GM21447 (cell line): ENCODE measurements around the gene R3HDM4.

ENCODE experiments used
- ATAC-seq: cut with Tn5 transposase; IDR thresholded peaks from one replicate; pipeline ENCODE4 v1.9.1; 2021; ENCODE audit not compliant: unreplicated experiment

R3HDM4 gene

DNA sequence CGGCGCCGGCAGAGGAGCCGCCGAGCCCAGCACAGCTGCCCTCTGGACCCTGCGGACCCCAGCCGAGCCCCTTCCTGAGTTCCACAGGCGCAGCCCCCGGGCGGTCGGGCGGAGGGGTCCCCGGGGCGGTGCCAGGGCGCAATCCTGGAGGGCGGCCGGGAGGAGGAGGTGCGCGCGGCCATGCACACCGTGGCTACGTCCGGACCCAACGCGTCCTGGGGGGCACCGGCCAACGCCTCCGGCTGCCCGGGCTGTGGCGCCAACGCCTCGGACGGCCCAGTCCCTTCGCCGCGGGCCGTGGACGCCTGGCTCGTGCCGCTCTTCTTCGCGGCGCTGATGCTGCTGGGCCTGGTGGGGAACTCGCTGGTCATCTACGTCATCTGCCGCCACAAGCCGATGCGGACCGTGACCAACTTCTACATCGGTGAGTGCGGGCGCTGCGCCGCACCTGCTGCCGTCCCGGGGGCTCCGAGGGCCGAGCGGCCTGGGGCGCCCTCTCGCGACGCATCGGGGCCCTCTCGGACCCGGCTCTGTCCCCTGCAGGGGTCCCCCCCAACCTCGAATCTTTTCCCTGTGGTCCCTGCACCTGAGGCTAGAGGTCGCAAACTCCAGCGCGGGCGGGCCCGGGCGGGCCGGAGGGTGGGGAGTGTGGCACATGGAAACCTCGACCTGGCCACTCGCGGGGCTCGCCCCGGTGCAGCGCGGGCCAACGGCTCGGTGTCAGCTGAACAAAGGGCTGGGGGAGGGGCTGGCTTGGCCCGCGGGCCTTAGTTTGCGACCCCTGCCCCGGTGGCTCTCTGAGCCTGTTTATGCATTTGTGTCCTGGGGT lies 4.5 kb upstream of the R3HDM4 start, which contains the start of gene KISS1R:
KISS1R (plus strand) TSS at position 11 of the 829 bp plus-strand sequence; CDS start at position 181, 170 bp downstream.
- ATAC-seq = no peak

DNA sequence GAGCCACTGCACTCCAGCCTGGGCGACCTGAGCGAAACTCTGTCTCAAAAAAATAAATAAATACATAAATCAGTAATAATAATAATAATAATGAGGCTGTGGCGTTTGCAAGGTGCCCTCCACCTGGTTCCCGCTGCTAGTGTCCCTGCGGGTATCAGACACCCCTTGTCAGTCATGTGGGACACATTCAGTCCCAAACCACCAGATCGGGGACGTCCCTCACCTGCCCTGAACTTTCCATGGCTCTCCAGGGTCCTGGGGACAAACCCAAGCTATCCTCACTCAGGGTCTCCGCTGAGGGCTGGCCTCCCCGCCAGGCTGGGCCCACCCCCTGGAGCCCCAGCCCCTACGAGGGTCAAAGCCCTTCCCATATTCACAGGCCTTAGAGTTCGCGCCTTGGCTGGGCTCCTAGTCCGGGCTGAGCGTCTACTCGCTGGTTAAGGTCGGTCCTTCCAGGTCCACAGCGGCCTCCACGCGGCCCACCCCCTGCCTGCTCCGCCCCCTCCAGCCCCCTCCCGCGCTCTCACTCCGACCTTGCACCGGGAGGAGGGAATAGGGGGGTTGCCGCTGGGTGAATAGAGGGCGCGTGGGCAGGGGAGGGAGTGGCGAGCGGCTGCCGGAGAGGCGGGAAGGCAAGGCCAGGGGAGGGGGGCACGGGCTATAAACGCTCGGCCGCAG lies 3.8 kb upstream of the R3HDM4 start:
- ATAC-seq = no peak

DNA sequence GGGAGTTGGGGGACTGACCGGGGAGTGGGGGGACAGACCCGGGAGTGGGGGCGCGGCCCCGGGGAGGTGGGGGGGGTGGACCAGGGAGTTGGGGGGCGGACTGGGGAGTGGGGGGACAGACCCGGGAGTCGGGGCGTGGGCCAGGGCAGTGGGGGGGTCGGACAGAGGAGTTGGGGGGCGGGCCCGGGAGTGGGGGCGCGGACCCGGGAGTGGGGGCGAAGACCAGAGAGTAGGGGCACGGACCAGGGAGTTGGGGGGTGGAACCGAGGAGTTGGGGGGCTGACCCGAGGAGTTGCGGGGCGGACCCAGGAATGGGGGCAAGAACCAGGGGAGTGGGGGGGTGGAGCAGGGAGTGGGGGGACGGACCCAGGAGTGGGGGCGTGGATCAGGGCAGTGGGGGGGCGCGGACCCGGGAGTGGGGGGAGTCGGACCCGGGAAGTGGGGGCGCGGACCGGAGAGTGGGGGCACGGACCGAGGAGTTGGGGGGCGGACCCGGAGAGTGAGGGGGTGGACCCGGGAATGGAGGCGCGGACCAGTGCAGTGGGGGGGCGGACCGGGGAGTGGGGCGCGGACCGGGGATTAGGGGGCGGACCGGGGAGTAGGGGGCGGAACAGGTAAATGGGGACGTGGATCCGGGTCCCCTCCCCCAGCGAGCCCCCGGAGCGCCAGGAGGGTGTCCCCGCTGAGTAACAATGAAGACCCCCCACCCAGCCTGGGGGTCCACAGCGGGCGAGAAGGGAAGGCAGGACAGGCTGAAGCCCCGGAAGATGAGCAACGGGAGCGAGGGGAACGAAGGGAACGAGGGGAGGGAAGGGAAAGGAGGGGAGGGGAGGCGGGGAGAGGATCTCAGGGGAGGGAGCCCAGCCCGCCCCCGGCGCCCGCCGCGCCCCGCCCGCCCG lies 589 bp downstream of the R3HDM4 start:
- ATAC-seq = no peak

DNA sequence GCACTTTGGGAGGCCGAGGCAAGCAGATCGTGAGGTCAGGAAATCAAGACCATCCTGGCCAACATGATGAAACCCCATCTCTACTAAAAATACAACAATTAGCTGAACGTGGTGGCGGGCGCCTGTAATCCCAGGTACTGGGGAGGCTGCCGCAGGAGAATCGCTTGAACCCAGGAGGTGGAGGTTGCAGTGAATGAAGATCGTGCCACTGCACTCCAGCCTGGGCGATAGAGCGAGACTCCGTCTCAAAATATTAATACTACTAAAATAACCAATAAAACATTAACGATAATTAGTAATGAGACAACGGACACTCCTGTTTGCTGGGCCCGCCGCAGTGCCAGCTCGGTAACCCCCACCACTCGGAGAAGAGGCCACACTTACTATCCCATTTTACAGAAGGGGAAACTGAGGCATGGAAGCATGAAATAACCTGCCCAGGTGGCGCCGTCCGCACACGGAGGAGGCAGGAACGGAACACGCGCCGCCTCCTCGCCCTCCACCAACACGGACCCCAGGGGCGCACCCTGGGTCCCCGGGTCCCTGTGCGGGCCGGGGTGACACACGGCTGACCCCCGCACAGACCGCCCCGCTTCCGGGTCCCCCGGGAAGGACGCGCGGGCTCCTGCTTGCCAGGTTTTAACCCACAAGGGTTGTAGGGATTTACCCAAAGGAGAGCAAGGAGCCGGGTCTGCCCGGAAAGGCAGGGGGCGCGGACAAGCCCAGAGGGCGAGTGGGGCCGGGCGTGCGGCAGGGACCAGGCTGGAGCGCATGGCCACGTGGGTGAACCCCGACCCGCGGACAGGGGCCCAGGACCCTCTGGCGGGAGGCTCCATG lies 1.6 kb downstream of the R3HDM4 start:
- no peak for ATAC-seq

DNA sequence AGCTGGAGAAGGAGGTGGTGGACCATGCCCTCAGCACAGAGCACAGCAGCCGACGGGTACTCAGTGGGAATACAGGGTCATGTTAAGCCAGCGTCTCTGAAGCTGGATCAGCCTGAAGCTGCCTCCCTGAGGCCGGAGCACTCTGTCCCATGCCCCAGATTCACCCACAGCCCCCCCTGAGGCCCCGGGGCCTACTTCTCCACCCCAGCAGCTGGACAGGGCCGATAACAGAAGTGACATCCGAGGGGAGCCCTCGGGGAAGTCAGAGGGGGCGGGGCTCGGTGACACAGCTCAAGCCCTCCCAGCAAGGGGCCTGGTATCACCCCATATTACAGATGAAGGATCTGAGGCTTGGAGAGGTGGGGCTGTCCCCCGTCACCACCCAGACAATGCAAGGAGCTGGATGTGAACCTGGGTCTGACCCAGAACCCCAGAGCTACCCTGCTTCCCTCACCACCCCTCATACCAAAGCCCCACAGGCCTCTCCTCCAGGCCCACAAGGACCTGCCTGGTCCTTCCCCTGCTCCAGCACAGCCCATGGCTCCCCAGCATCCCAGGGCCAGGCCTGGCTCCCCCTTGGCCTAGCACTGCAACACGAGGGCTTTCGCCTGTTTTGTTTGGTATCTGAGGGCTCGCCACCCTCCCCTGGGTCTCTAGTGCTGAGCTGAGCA lies 5.7 kb downstream of the R3HDM4 start:
- ATAC-seq = no peak

DNA sequence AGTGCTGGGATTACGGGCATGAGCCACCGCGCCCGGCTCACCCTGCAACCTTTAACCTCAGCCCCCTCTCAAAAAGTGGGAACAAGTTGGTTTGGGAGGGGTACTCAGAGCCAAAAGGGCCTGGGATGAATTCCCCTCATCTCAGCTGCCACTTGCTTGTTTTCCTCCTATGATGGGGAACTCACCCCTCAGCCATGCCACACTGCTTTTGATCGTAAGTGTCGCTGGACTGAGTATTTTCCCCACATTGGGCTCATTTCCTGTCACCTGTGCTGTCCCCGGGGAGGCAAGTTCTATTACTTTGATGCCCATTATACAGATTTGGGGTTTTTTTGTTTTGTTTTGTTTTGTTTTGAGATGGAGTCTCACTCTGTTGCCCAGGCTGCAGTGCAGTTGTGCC lies 6.5 kb downstream of the R3HDM4 start:
- no peak for ATAC-seq

DNA sequence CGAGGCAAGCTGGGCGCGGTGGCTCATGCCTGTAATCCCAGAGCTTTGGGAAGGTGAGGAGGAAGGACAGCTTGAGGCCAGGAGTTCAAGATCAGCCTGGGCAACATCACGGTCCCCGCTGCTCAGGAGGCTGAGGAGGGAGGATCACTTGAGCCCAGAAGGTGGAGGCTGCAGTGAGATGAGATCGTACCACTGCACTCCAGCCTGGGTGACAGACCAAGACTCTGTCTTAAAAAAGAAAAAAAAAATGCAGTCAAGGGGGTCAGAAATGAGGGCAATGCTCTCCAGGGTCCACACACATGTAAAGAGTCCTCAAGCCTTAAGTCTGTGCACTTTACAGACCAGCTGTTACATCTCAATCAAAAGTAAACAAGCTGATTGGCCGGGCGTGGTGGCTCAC lies 8.5 kb downstream of the R3HDM4 start:
- no peak for ATAC-seq

DNA sequence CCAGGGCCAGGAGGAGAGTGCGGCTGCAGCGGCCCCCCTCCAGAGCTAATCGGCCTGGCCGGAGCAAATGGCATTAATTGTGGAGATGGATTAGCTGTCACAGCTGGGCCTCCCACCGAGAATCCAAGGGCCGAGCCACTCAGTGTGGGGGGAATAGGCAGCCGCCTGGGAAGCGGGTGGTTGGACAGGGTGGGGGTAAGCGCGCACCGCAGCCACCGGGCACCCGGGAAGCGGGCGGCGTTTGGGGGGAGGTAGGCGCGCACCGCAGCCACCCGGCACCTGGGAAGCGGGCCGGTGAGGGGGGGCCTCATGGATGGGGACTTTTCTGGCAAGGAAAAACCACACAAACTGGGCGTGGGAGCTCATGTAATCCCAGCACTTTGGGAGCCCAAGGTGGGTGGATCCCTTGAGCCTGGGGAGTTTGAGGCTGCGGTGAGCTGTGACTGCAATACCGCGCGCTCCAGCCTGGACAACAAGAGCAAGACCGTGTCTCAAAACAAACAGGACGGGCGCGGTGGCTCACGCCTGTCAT lies 9.7 kb downstream of the R3HDM4 start:
- ATAC-seq = no peak

DNA sequence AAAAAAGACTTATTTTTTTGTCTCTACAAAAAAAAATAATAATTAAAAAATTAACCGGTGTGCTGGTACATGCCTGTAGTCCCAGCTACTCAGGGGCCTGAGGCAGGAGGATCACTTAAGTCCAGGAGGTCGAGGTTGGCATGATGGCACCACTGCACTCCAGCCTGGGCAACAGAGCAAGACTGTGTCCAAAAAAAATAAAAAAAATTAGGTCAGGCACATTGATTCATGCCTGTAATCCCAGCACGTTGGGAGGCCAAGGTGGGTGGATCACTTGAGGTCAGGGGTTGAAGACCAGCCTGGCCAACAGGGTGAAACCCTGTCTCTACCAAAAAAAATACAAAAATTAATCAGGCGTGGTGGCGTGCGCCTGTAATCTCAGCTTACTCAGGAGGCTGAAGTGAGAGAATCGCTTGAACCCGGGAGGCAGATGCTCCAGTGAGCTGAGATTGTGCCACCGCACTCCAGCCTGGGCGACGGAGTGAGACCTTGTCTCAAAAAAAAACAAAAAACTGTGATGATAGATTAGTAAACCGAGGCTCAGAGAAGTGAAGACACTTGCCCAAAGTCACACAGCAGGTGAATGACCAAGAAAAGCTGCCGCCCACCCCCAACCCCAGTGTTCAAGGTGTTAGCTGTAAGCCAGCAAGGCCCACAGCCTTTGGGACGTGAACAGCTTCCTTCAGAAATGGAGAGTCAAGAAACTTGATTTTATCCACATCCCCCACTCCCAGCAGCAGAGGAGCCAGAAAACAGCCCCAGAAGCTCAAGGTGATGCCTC lies 10.4 kb downstream of the R3HDM4 start:
- ATAC-seq = no peak

DNA sequence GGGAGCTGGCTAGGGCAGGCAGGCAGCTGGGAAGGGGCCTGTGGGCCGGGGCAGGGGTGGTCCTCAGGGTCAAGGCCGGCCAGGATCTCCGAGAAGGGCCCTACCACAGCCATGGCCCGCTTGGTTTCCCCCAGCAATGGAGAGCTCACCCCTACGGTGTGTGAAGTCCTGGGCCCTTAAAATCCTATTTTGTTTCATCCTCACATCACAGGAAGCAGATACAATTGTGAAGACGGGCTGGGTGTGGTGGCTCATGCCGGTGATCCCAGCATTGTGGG lies 11.0 kb downstream of the R3HDM4 start:
- no peak for ATAC-seq

DNA sequence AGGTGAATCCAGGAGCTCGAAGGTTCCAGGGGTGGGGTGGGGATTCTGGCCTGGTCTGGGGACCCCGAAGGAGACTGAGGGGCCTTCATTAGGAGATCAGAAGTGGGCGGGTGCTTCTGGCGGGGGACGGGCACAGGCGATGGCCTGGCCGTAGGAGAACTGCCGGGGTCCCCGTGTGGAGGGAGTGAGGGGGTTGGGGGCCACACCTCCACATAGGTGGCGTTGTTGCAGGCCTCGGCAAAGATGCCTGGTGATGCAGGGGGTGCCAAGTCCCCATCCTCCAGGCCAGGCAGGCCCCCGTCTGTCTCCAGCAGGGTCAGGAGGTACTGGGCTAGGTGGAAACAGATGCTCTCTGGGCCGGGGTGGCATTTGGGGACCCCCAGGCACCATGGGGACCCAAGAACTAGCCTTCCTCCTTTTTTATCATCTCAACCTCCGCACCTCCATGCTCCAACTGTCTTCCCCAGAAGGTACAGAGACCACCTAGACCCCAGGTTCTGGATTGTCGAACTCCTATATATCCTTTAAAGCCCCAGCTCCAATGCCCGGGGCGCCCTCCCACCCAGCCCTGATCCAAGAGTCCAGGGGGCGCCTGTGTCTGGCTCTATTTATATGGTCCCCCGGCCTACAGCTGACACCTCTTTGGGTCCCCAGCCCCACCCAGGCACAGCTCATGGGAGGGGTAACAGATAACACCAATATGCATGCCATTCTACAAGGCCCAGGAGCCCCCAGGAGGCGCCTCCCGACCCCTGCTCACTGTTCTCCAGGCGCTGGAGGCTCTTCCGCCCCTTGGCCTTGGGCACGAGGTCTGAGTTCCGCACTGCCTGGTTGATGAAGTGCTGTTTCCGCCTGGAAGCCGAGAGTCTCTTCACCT lies 11.6 kb downstream of the R3HDM4 start:
- no peak for ATAC-seq

DNA sequence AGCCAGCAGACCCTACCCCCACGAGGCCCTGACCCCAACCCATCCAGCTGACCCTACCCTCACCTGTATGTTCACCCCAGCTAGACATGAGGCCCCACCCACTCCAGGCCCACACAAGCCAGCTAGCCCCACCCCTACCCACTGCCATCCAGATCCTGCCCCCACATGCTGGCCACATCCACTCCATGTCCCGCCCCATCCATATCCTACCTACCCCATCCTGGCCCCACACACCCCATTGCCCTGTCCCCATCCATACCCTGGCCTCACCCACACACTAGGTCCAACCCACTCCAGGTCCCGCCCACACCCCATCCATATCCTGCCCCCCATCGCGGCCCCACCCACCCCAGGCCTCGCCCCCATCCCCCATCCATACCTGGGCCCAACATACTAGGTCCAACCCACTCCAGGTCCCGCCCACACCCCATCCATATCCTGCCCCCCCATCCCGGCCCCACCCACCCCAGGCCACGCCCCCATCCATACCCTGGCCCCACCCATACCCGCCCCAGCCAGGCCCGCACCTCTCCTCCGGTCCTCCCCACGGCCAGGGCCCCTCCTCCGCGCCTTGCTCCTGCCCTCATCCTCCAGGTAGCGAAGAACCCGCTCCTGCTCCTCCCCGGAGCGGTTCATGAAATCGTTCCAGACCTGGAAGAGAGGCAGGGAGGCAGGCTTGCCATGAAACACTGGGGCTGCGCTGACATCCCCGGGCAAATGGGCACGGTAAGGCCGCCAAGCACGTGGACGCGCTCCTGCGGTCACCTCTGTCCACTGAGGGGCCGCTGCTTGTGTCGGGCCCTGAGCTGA lies 12.5 kb downstream of the R3HDM4 start:
- ATAC-seq = no peak

DNA sequence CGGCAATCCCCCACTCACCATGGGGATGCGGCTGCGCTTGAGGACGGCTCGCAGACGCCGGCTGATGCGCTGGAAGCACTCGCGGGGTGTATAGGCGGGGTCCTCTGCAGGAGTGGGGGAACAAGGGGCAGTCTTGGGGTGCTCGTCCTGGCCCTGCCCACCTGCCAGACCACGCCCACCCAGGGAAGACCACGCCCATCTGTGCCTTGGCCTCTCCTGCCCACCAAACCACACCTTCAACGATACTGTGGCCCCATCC lies 13.0 kb downstream of the R3HDM4 start:
- no peak for ATAC-seq

DNA sequence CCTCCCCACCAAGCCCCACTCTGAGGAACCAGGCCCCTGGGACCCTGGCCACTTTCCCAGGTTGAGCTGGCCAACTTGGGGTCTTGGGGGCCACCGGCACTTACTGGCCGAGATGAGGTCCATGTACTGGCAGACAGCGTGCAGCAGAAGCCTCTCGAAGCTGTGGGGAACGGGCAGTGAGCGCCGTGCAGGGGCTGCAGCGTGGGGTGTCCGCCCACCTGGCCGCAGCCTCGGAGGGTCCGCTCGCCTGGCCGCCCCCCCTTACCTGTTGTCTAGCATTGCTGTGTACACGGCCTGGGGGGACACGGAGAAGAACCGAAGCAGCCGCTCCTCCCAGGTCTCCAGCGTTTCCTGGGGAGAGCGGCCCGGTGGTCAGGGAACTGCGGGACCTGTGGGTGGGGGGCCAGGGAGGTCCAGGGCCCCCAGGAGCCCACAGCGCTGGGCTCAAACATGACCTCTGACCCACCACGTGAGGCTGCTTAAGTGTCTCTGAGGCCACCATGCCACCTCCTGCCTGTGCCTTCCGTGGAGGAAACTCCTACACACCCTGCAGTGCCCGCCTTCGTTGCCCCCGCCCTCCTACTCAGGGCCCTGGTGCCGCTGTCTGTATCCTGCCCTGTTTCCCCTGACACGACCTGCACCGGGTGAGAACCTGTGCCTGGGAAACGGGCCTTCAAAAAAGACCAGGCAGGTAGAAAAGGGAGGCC lies 13.5 kb downstream of the R3HDM4 start:
- ATAC-seq = no peak

DNA sequence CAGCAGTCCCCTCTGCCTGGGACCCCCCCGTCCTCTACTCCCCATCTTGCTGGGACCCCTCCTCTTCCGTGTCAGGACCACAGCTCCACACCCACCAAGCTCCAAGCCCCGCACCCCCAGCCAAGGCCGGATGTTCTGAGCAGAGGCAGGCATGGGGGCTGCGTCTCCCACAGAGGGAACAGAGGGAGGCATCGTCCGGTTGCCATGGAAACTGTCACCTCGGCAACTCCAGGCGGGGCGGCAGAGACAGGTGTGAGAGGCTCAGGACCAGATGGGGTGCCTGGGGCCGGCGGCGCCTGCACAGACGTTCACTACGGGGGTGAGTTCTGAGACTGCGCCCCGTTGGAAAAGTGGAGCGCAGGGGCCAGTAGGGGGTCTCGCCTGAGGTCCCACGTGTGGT lies 14.4 kb downstream of the R3HDM4 start:
- no peak for ATAC-seq

DNA sequence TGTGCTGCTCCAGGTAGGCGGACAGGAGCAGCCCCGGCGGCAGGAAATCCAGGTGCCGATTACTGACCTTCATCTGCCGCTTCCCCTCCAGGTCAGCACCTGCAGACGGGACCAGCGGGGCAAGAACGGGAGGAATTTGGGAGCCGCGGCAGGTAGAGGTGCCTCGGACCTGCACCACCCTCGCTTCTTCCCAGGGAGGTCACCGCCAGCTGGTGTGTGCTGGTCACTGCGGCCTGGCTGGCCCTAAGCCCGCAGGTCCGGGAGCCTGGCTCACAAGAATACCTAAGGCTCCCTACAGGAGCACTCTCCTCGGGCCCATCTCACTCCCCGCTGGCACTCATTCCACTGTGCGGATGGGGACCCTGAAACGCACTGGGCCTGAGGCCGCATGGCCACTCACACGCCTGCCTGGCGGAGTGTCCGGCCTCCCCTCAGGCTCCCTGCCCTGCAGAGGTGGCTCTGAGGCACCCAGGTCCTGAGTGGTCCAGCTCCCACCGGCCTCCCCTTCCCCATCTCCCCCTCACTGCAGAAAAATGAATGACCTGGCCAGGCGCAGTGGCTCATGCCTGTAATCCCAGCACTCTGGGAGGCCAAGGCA lies 15.5 kb downstream of the R3HDM4 start:
- no peak for ATAC-seq

DNA sequence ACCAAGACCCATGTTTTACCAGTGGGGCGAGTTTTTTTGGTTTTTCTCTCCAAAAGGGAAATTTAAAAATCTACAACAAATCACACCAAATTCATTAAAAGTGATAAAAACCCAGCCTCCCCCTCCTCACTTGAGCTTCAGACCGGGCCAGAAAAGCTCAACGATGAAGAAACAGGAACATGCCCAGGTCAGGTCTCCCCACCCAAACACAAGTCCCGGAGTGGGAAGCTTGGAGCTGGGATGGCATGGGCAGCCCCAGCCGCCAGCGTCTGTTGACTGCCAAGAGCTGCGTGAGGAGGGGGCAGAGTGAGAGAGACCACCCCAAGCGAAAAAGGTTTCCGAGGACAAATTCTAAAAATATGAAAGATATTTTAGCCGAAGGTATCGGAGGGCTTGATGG lies 16.0 kb downstream of the R3HDM4 start:
- ATAC-seq = no peak
